T1000 (cell line): ENCODE measurements around the gene CDC6.

Experiments used
- DNase-seq: peaks from one replicate; lab custom pipeline; 2025; ENCODE audit warnings: mixed read lengths; lab: John Stamatoyannopoulos, UW

CDC6 gene

GRCh38 chr17:40287494-40288369, at the start of gene CDC6:
Gene CDC6 (plus strand): TSS chr17:40287879. CDS start chr17:40289421, 1,542 bp downstream.
- DNase-seq, result peak; percentile 97

- DNase-seq, result no peak
Measured at GRCh38 chr17:40241252-40241834, 46.3 kb upstream of the CDC6 start.

- no peak for DNase-seq
Measured at GRCh38 chr17:40242774-40243173, 44.9 kb upstream of the CDC6 start.

- no peak for DNase-seq
Measured at GRCh38 chr17:40243761-40244160, 43.9 kb upstream of the CDC6 start.

GRCh38 chr17:40244255-40244654, 43.4 kb upstream of the CDC6 start:
- no peak for DNase-seq

- no peak for DNase-seq
Measured at GRCh38 chr17:40247926-40248495, 39.7 kb upstream of the CDC6 start.

GRCh38 chr17:40248507-40248906, 39.2 kb upstream of the CDC6 start:
- DNase-seq, result no peak

- peak; percentile 52 for DNase-seq
Measured at GRCh38 chr17:40251576-40251975, 36.1 kb upstream of the CDC6 start.

- DNase-seq, result no peak
Measured at GRCh38 chr17:40253565-40253964, 34.1 kb upstream of the CDC6 start.

GRCh38 chr17:40259505-40259904, 28.2 kb upstream of the CDC6 start:
- DNase-seq, result no peak

GRCh38 chr17:40260528-40260927, 27.2 kb upstream of the CDC6 start:
- no peak for DNase-seq

GRCh38 chr17:40264458-40265185, 23.1 kb upstream of the CDC6 start:
- no peak for DNase-seq

GRCh38 chr17:40265337-40265736, 22.3 kb upstream of the CDC6 start:
- no peak for DNase-seq

- DNase-seq, result no peak
Measured at GRCh38 chr17:40266882-40267281, 20.8 kb upstream of the CDC6 start.

GRCh38 chr17:40268141-40268712, 19.5 kb upstream of the CDC6 start:
- no peak for DNase-seq

- DNase-seq, result no peak
Measured at GRCh38 chr17:40278414-40278813, 9.3 kb upstream of the CDC6 start.

- DNase-seq, result no peak
Measured at GRCh38 chr17:40279402-40279801, 8.3 kb upstream of the CDC6 start.

- no peak for DNase-seq
Measured at GRCh38 chr17:40281663-40282062, 6.0 kb upstream of the CDC6 start.

- DNase-seq, result no peak
Measured at GRCh38 chr17:40283662-40284061, 4.0 kb upstream of the CDC6 start.

GRCh38 chr17:40284085-40284713, 3.5 kb upstream of the CDC6 start:
- DNase-seq, result no peak

- DNase-seq, result no peak
Measured at GRCh38 chr17:40286473-40286872, 1.2 kb upstream of the CDC6 start.

- DNase-seq, result no peak
Measured at GRCh38 chr17:40287159-40287493, 553 bp upstream of the CDC6 start.
